PFSK-1 (cell line): Measurements from ENCODE around the gene SHISA7.

ENCODE experiments used
- POLR2AphosphoS5 ChIP-seq: IDR thresholded peaks from 2 replicates; pipeline ENCODE4 v1.6.1; 2012; ENCODE audit warnings: low read depth, mild to moderate bottlenecking, control low read depth, low read length, moderate library complexity
- SIN3A ChIP-seq: IDR thresholded peaks from 2 replicates; pipeline ENCODE4 v1.6.1; 2012; ENCODE audit warnings: mild to moderate bottlenecking, low read length, moderate library complexity, borderline replicate concordance; ENCODE audit not compliant: insufficient read depth
- TAF1 ChIP-seq: IDR thresholded peaks from 2 replicates; pipeline ENCODE4 v1.6.1; 2012; ENCODE audit warnings: low read length, control low read depth, borderline replicate concordance; ENCODE audit not compliant: insufficient read depth
- TF ChIP-seq, protein P1 (sequence below), 2 experiments: IDR thresholded peaks; 2 replicates each; pipeline versions ENCODE4 v1.6.1 to v1.8.0; 2011 to 2012; ENCODE audit warnings: low read depth in 2 of 2, low read length in 2 of 2, control low read depth in 1 of 2, inconsistent platforms in 1 of 2, mild to moderate bottlenecking in 1 of 2, moderate library complexity in 1 of 2; ENCODE audit not compliant: insufficient read depth in 1 of 2

DNA sequence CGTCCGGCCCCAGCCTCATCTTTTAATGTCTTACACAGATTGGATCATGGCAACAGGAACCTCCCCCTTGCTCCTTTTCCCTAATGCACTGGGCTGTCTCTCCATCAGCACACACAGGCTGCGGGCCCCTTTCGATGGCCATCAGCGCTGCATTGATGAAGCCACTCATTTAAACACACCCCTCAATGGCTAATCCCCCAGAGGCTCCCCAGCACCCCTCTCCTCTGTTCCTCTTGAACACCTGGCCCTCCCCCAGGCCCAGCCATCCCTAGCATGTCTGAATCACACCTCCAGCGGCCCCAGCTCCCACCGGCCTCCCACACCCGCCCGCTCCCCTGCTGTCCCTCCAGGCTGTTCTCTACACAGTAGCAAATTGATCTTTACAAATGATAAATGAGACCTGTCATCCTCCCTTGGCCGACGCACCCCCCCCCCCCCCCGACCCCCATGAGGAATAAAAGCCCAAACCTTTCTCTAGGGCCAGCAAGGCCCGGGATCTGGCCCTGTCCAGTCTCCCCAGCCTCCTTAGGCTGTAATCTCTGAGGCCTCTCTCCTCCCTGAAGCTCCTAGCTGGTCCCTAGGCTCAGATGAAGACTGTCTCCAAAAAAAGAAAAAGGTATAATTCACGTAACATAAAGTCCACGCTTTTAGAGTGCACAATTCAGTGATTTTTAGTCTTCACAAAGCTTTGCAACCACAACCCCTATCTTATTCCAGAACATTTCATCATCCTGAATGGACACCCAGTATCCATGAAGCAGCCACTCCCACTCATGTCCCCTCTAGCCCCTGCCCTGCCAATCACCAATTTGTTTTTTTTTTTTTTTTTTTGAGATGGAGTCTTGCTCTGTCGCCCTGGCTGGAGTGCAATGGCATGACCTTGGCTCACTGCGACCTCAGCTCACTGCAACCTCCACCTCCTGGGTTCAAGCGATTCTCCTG is 50.0 kb downstream of the SHISA7 start:
- TF ChIP-seq TAF1 (no peak), POLR2AphosphoS5 (no peak), SIN3A (no peak)
- TF ChIP-seq, protein P1, sequence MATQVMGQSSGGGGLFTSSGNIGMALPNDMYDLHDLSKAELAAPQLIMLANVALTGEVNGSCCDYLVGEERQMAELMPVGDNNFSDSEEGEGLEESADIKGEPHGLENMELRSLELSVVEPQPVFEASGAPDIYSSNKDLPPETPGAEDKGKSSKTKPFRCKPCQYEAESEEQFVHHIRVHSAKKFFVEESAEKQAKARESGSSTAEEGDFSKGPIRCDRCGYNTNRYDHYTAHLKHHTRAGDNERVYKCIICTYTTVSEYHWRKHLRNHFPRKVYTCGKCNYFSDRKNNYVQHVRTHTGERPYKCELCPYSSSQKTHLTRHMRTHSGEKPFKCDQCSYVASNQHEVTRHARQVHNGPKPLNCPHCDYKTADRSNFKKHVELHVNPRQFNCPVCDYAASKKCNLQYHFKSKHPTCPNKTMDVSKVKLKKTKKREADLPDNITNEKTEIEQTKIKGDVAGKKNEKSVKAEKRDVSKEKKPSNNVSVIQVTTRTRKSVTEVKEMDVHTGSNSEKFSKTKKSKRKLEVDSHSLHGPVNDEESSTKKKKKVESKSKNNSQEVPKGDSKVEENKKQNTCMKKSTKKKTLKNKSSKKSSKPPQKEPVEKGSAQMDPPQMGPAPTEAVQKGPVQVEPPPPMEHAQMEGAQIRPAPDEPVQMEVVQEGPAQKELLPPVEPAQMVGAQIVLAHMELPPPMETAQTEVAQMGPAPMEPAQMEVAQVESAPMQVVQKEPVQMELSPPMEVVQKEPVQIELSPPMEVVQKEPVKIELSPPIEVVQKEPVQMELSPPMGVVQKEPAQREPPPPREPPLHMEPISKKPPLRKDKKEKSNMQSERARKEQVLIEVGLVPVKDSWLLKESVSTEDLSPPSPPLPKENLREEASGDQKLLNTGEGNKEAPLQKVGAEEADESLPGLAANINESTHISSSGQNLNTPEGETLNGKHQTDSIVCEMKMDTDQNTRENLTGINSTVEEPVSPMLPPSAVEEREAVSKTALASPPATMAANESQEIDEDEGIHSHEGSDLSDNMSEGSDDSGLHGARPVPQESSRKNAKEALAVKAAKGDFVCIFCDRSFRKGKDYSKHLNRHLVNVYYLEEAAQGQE (IDR thresholded peaks at IDR 0.05; ENCODE audit: insufficient read depth in 1 of 2, low read depth in 2 of 2, low read length in 2 of 2): no peak
